ENCODE data around the gene GCNA. TPM values are rescaled to one million over a fixed set of nuclear protein-coding genes. Genes with fewer than 3 reads are reported as not detected.
"Not testable (repeated sequence)": the region's sequence is repeated elsewhere in the genome, so short reads cannot be mapped to it uniquely, and the experiment has no call there.

The GCNA gene
- total RNA-seq, 2 donors from 2014 or later, result 0.48 to 3.0 TPM

DNA sequence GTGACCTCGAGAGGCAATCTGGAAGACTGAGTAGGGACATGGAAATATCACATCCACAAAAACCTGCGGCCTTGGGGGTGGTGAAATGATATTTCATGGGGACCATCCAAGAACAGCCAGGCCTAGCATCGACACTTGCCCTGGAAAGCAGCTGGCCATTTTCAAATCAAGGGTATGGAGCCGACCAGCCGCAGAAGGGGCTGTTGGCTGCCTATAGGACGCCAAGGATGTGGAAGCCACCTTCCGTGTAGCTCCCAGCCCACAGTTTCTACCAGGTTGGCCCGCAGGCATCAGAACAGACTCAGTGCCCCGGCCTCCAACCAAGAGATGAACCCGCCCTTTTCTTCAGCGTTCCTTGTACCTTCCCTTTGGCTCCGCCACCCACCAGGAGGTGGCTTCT lies 83.7 kb downstream of the GCNA start:
- H3K4me1 ChIP-seq, result no peaks in the 10 kb centered on the region
- H3K36me3 ChIP-seq, result no peaks in the 10 kb centered on the region
- TF ChIP-seq, protein P1, sequence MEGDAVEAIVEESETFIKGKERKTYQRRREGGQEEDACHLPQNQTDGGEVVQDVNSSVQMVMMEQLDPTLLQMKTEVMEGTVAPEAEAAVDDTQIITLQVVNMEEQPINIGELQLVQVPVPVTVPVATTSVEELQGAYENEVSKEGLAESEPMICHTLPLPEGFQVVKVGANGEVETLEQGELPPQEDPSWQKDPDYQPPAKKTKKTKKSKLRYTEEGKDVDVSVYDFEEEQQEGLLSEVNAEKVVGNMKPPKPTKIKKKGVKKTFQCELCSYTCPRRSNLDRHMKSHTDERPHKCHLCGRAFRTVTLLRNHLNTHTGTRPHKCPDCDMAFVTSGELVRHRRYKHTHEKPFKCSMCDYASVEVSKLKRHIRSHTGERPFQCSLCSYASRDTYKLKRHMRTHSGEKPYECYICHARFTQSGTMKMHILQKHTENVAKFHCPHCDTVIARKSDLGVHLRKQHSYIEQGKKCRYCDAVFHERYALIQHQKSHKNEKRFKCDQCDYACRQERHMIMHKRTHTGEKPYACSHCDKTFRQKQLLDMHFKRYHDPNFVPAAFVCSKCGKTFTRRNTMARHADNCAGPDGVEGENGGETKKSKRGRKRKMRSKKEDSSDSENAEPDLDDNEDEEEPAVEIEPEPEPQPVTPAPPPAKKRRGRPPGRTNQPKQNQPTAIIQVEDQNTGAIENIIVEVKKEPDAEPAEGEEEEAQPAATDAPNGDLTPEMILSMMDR (IDR thresholded peaks at IDR 0.05), result no peak
- H3K27ac ChIP-seq, result no peak overlapping the region
- H3K4me3 ChIP-seq, result no peak overlapping the region
- no peak for DNase-seq (ENCODE audit: low spot score)
- no peaks in the 10 kb centered on the region for H3K27me3 ChIP-seq
- no peaks in the 10 kb centered on the region for H3K9me3 ChIP-seq

DNA sequence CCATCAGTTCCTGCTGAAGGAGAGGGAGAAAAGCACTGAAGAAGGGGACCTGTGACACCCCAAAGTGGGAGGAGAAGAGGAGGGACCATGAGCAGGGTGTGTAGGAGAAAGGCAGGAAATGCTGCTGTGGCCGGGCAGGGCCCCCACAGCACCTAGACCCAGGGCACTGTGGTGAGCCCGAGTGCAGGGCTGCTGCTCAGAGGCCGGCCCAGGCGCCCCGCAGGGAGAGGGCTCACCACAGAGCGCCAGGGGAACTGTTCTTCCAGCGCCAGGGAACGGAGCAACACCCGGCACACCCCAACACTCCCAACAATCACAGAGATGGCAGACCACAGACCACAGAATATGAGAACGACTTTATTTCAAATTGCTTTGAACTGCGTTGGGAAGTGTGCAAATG lies 84.4 kb downstream of the GCNA start:
- not testable (repeated sequence) for H3K4me1 ChIP-seq; DNase-seq (ENCODE audit: low spot score)

More for the DNA sequence above, 84.4 kb downstream of the GCNA start:
- H3K27ac ChIP-seq, H3K4me3 ChIP-seq, H3K9me3 ChIP-seq, H3K27me3 ChIP-seq, H3K36me3 ChIP-seq: not testable (repeated sequence)

Other genes starting within 250 kb of the GCNA start
- gene TAF1, start 212.1 kb upstream of the GCNA start, total RNA-seq, result 10 to 100 TPM; 17.9 to 19.1 TPM
- gene OGT, start 45.3 kb upstream of the GCNA start, total RNA-seq, result 10 to 100 TPM; 50.8 to 54.0 TPM
- under 1 TPM in 1 of 2 donors, not detected in 1; 0.20 TPM for gene CXCR3, start 40.1 kb downstream of the GCNA start, total RNA-seq
- gene CXorf49, start 139.8 kb downstream of the GCNA start, total RNA-seq, result not detected
- not detected for gene CXorf49B, start 184.9 kb downstream of the GCNA start, total RNA-seq

Measured in right atrium auricular region (tissue), 2 donors.